ENCODE data around the gene ARHGAP26.

Gene ARHGAP26

DNA sequence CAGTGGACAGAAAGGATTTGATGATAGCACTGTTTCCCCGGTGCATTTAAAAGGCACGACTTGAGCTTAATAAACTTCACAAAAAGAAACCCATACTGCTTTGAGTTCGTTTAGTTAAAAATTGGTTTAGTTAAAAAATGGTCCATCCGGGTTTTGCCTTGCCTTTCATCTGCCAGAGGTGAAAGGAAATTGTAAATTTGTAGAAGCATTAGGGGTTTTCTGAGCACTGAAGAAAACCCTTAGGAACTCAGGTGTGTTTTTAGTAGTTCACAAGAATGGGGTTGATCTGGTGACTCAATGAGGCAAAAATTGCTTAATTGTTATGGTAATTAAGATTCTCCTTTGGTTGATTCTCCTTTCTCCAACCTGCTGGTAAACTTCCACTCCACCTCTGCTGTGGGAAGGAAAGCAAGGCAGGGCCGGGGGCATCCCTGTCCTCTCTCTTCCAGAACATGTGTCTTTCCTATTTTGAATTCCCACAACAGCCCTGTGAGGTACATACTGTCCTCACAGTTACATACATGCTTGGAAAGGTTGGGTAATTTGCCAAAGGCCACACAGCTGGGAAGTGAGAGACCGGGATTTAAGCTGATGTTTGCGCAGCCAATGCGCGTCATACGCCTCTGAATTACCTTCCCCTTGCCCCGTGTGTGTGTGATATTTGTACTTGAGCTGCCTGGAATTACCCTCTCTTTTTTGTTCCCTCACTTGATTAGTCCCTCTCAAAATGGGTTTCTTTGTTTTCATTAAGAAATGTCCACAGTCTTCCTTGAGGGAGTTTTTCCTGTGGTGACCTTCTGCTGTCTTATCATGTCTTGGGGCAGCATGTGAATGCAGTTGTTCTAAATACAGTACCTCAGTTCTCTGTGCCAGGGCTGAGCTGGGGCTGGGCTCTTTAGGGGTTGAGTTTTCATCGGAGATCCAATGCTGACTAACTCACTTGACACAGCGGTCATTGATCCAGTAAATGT lies 94.4 kb downstream of the ARHGAP26 start:
- in situ Hi-C loops (cut with MboI; ENCODE audit: low pct_unique_long_range_greater_than_20kb, low sequenced_read_pairs, unreplicated experiment), result loop anchor here (25.0 kb wide), 1 partner anchor 127 kb away; no protein-coding TSS in a partner anchor
- no peak for DNase-seq (ENCODE audit: low spot score)
- TF ChIP-seq, protein P1, sequence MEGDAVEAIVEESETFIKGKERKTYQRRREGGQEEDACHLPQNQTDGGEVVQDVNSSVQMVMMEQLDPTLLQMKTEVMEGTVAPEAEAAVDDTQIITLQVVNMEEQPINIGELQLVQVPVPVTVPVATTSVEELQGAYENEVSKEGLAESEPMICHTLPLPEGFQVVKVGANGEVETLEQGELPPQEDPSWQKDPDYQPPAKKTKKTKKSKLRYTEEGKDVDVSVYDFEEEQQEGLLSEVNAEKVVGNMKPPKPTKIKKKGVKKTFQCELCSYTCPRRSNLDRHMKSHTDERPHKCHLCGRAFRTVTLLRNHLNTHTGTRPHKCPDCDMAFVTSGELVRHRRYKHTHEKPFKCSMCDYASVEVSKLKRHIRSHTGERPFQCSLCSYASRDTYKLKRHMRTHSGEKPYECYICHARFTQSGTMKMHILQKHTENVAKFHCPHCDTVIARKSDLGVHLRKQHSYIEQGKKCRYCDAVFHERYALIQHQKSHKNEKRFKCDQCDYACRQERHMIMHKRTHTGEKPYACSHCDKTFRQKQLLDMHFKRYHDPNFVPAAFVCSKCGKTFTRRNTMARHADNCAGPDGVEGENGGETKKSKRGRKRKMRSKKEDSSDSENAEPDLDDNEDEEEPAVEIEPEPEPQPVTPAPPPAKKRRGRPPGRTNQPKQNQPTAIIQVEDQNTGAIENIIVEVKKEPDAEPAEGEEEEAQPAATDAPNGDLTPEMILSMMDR (IDR thresholded peaks at IDR 0.05; ENCODE audit: extremely low read depth, insufficient read depth, missing control alignments), result no peak

DNA sequence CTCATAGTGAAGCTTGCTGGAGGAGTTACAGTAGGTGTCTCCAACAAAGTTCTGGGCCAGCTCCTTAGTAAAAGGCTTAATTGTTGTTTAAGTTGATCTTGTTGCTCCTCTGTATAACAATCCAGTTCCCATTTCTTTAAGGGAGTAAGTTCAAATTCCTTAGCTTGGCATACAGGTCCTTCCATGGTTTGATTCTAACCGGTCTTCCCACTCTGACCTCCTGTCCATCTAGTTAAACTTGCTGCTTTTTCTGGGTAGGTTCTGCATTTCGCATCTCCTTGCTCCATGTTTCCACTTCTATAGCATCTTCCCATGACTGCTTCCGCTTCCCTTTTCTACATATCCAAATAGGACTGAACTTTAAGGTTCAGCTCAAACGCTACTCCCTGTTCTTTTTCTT lies 95.5 kb downstream of the ARHGAP26 start:
- TF ChIP-seq, protein P1 (IDR thresholded peaks at IDR 0.05; ENCODE audit: extremely low read depth, insufficient read depth, missing control alignments), result no peak
- in situ Hi-C loops (cut with MboI; ENCODE audit: low pct_unique_long_range_greater_than_20kb, low sequenced_read_pairs, unreplicated experiment), result loop anchor here (25.0 kb wide), 1 partner anchor 128 kb away; no protein-coding TSS in a partner anchor
- no peak for DNase-seq (ENCODE audit: low spot score)

DNA sequence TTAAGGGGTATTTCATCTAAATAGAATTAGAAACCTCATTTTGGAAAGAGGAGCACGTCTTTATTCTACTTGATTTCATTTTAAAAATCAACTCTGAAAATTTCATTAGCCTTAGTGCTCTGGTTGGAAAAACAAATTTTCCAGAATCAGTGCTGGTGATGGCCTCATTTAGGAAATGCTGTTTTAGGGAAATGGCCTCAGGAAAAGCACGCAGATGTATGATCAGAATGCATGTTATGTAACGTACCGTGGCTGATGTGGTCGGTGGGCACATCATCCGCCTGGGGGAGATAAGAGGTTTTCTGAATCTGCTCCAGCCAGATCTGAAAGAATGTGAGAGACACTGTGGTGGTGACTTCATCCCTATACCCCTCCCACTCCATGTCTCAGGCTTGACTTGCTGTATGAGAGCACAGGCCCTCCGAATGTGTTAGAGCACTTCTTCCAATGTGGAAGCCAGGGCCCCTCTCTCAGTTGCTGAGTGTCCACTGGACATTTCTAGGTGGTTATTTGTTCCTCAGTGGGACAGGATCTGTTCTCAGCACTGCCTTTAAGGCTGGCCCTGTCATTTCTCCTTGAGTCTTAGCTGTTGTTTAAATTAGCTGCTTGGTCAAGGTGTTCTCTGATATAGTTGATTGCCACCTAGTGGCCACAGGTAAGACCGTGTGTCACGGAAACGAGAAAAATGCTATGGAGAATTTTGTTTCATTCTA lies 96.5 kb downstream of the ARHGAP26 start:
- peak; percentile 78 for DNase-seq (ENCODE audit: low spot score)
- TF ChIP-seq, protein P1 (IDR thresholded peaks at IDR 0.05; ENCODE audit: extremely low read depth, insufficient read depth, missing control alignments), result peak; percentile 72
- in situ Hi-C loops (cut with MboI; ENCODE audit: low pct_unique_long_range_greater_than_20kb, low sequenced_read_pairs, unreplicated experiment), result loop anchor here (25.0 kb wide), 1 partner anchor 129 kb away; no protein-coding TSS in a partner anchor

DNA sequence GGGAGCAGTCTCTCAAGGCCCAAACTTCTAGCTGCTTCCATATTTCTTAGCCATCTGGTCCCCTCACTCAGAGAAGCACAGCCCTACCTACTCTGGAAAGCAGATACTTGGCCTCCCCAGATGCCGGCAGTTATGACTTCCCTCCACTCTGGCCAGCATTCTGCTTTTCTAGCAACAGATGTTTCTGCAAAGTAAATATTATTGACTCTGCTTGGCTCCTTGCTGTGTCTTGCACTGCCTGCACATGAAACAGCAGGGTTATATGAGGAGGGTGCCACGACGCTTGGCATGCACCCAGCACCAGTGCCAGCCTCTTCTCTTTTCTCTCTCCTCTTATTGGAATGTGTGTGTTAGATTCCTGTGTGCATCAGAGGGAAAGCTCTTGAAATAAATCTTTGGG lies 99.7 kb downstream of the ARHGAP26 start:
- in situ Hi-C loops (cut with MboI; ENCODE audit: low pct_unique_long_range_greater_than_20kb, low sequenced_read_pairs, unreplicated experiment), result loop anchor here (25.0 kb wide), 1 partner anchor 133 kb away; no protein-coding TSS in a partner anchor
- DNase-seq (ENCODE audit: low spot score), result no peak
- TF ChIP-seq, protein P1 (IDR thresholded peaks at IDR 0.05; ENCODE audit: extremely low read depth, insufficient read depth, missing control alignments), result no peak

DNA sequence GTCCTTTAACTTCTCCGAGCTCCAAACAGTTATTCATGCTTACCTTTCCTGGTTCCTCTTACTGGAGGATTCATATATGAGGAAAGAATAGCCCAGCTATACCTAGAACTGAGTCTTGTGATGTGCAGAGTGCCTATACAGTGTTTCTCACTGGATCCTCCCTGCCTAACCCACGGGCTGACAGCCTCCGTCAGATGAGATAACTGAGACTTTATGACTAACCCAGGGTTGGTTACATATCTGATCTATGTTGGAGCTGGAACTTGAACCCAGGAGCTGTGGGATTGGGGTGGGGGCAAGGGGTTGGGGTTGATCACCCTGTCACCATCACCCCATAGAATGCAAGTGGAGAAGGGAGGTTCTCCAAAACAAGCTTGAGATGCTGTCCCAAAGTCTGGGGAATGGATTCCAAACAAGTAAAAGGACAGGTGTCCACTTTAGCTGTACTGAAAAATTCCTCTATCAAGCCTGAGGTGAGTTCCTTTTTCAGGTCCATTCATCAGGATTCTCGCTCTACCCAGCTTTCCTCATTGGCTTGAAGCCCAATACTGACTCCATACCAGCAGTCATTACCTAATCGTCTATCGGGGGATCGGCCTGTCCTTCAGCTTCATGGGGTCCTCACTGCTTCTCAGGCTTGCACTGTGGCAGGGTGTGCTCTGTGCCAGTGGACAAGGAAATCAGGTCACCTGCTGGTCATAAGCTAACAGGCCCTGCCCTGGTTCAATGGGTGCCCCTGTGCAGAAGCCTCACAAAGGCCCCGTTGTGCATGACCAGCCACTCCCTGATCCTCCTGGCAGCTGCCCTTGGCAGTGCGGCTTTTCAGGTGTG lies 100.6 kb downstream of the ARHGAP26 start:
- in situ Hi-C loops (cut with MboI; ENCODE audit: low pct_unique_long_range_greater_than_20kb, low sequenced_read_pairs, unreplicated experiment), result loop anchor here (25.0 kb wide), 1 partner anchor 133 kb away; no protein-coding TSS in a partner anchor
- DNase-seq (ENCODE audit: low spot score), result no peak
- TF ChIP-seq, protein P1 (IDR thresholded peaks at IDR 0.05; ENCODE audit: extremely low read depth, insufficient read depth, missing control alignments), result no peak
